Choroid plexus epithelial cell (primary cell): ENCODE data around the gene MPPED1.

Source experiments
- DNase-seq: peaks from one replicate; pipeline ENCODE4 v3.0.0-alpha.2; 2010; ENCODE audit warnings: low read depth
- H3K4me3 ChIP-seq: 2 replicates; pipeline ENCODE4 v1.5.1; 2011; ENCODE audit warnings: low read depth, mild to moderate bottlenecking, control low read depth, low read length, moderate library complexity
- TF ChIP-seq, protein P1 (sequence below): conservative IDR thresholded peaks from 2 replicates; pipeline ENCODE4 v1.5.1; 2011; ENCODE audit warnings: low read depth, mild to moderate bottlenecking, control low read depth, inconsistent platforms, low read length, moderate library complexity

Gene MPPED1

DNA sequence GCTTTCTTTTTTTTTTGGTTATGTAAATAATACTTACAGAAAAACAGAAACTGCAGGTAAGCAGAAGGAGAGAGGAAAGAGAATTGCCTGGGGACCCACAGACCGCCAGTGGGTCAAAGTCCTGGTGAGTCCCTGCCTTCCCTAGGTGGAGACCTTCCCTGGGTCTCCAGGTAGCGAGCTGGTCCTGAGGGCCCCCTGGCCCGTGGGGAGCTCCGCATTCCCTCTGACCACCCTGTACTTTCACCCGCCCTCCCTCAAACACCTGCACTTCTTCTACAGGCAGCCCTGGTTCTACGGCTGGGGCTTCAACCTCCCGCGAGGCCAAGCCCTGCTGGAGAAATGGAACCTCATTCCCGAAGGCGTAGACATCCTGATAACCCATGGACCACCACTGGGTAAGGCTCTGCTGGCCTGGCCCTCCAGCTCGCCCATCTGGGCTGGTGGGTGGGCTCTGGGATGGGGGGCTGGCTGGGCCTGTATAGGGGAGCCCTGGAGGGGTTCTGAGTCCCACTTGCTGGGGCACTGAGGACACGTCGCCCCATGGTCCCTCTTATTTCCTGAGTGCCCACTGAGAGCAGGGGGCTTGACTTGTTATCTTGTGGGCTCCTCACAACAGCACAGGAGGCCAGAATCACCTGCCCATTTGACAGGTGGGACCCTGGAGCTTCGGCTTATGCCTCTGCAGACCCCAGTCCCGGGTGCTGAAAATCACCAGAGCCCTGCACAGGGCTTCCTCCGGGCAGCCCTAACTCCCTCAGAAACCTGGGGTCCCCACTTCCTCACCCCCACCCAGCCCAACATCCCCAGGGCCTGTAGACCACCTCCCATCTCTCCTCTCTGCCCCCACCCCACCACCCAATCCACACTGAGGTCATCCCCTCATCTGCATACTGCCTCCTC, 86.4 kb downstream of the MPPED1 start:
- no peak overlapping the region for H3K4me3 ChIP-seq
- TF ChIP-seq, protein P1, sequence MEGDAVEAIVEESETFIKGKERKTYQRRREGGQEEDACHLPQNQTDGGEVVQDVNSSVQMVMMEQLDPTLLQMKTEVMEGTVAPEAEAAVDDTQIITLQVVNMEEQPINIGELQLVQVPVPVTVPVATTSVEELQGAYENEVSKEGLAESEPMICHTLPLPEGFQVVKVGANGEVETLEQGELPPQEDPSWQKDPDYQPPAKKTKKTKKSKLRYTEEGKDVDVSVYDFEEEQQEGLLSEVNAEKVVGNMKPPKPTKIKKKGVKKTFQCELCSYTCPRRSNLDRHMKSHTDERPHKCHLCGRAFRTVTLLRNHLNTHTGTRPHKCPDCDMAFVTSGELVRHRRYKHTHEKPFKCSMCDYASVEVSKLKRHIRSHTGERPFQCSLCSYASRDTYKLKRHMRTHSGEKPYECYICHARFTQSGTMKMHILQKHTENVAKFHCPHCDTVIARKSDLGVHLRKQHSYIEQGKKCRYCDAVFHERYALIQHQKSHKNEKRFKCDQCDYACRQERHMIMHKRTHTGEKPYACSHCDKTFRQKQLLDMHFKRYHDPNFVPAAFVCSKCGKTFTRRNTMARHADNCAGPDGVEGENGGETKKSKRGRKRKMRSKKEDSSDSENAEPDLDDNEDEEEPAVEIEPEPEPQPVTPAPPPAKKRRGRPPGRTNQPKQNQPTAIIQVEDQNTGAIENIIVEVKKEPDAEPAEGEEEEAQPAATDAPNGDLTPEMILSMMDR, result no peak
- no peak for DNase-seq

DNA sequence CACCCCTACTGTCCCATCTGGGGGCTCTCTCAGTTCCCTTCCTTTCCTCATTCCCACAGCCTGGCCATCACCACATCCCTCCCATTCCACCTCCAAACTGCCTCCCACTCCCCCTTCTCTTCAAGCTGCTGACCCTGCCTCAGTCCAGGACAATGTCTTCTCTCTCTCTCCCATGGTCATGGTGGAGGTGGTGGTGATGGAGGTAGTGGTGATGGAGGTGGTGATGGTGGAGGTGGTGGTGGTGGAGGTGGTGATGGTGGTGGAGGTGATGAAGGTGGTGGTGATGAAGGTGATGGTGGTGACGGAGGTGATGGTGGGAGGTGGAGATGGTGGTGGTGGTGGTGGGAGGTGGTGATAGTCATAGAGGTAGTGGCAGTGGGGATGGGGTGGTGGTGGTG, 87.0 kb downstream of the MPPED1 start:
- no peak overlapping the region for H3K4me3 ChIP-seq
- no peak for DNase-seq
- TF ChIP-seq, protein P1, result no peak

DNA sequence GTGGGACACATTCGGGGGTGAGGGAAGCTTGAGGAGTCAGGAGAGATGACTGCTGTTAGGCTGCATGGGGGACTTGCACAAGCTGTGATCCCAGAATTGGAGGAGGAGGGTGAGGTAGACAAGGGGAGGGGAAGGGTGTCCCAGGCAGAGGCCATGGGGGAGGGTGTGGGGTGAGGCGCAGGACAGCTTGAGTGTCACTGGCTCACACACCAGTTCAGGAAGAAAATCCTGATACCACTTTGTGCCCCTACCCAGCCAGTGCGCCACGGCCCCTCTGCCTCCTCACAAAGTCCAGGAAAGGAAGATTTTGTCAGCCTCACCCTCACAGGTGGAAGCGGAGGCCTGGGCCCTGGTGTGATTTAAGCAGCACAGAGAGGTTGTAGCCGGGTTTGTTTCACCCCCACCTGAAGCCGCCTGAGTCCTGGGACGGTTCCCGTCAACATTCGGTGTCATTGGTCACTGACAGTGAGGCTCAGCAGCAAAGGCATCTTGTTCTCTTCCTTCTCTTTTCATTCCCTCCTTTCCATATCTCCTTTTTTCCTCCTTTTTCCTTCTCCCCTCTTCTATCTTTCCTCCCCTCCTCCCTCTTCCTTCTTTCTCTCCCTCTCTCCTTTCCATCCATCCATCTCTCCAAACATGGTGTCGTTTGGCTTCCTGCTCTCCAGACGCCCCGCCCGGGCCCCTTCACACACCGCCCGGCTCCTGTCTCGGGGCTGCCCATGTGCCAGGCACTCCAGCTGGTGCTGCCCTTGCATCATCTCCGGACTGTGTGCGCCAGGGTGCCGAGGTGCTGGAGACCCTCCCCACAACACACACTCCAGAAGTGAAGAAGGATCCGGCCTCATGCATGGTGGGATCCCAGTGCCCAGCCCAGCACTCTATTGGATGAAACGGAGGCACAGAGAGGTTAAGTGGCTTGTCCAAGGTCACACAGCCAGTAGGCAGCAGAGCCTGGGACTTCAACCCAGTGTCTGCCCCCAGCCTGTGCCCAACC, 89.3 kb downstream of the MPPED1 start:
- no peak for DNase-seq
- TF ChIP-seq, protein P1, result no peak

DNA sequence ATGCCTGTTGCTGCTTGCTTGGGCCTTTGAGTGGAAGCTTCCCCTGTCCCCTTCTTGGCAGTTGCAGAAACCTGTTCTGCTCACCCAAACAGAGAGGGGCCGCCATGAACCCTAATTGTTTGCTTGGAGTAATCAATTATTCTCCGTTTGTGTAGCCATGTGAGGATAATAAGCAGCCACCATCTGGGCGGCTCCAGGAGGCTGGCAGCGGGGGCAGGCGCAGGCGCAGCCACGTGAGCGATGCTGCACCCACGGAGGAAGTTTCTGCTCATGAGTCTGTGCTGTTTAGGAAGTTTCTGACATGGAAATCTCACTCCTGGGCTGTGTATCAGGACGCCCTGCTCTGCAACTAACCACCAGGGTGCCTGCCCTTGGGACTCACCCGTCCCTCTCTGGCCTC, 90.1 kb downstream of the MPPED1 start:
- TF ChIP-seq, protein P1, result no peak
- DNase-seq, result no peak
- no peak overlapping the region for H3K4me3 ChIP-seq

More for the DNA sequence above, 89.3 kb downstream of the MPPED1 start:
- H3K4me3 ChIP-seq, result no peak overlapping the region

DNA sequence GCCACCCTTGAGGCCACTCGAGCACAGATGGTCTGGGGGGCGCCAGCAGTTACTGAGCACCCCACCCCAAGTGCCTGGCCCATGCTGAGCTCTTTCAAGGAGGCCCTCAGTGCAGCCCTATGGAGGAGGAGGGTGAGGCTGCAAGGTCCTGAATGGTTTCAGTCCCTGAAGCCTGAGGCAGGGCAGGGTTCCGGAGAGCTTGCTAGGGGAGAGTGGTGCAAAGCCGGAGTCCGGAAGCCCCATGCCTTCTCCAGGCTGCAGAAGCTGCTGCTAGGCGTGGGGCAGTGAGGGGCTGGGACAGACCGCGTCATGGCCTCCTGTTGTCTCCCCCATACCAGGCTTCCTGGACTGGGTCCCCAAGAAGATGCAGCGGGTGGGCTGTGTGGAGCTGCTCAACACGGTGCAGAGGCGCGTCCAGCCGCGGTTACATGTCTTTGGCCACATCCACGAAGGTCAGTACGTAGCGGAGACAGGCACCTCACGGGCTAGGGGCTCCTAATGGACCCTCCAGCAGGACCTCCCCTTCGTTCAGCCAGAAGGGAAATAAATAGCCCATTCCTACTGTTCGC, 90.6 kb downstream of the MPPED1 start:
- no peak for DNase-seq
- TF ChIP-seq, protein P1, result no peak
- H3K4me3 ChIP-seq, result no peak overlapping the region

DNA sequence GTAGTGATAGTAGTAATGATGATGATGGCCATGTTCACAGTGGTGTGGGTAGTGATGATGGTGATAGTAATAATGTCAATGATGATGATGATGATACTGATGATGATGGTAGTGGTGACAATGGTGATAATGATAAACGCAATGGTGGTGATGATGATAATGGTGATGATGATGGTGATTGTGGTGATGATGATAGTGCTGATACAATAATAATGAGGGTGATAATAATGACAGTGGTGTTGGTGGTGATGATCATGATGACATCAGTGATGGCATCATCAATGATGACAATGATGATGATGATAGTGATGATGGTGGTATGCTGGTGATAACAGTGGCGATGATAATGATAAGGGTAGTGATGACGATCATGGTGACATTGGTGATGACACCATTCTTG, 92.3 kb downstream of the MPPED1 start:
- DNase-seq, result no peak
- TF ChIP-seq, protein P1, result no peak
- no peak overlapping the region for H3K4me3 ChIP-seq
